ENCODE data around the gene PSAPL1. TPM values are rescaled to one million over a fixed set of nuclear protein-coding genes. Genes with fewer than 3 reads are reported as not detected.

The PSAPL1 gene
- total and polyA plus RNA-seq, 2 of the 8 experiments (the other 6 are each of a cell fraction or from before 2014, with no cell fraction given): 0.03 TPM; not detected in 1

DNA sequence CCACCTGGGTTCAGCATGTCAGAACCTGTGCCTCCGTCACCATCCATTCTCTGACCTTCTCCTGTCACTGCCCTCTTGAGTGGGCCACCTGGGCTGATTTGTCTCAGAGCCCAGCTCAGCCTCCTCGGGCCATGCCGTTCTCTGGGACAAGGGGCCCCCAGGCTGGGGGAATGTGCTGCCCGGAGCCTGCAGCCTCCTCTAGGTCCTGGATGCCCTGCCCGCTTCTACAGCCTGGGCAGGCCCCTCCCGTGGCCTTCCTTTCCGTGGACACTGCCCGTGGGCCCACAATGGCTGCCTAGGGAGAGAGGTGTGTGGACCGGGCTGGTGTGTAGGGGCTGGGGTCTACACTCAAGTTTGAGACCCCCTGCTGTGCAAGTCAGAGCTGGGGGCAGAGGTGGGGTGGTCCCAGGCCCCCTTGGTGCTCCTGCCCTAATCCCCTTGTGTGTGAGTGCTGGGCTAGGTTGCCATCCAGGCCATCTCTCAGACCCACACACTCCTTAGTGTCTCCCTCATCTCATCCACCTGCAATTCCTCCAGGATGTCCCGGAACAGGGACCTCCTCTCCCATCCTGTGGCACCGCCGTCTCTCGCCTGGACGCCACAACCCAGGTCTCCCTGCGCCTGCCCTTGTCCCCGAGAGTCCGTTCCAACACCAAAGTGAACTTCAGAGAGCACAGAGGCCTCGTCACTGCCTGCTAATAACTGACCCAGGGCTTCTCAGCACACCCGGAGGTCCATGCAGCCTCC, 12.4 kb downstream of the PSAPL1 start (continued):
- TF ChIP-seq JUN (IDR thresholded peaks at IDR 0.05; ENCODE audit: low read depth, low read length): no peak
- TF ChIP-seq ATF3 (IDR thresholded peaks at IDR 0.05; ENCODE audit: insufficient read depth, low read depth, low read length): no peak
- no peak for TF ChIP-seq SIN3A (conservative IDR thresholded peaks at IDR 0.05 in 1 of 2, IDR thresholded peaks at IDR 0.05 in 1 of 2; ENCODE audit: low read depth in 1 of 2, low read length in 2 of 2)
- TF ChIP-seq POLR2A (IDR thresholded peaks at IDR 0.05; ENCODE audit: control extremely low read depth in 1 of 2, low read depth in 2 of 2, low read length in 2 of 2): no peak
- TF ChIP-seq ZNF274 (IDR thresholded peaks at IDR 0.05; ENCODE audit: borderline replicate concordance, extremely low read depth, low read length): no peak
- no peak for TF ChIP-seq JUND (IDR thresholded peaks at IDR 0.05; ENCODE audit: low read length)

All from H1 (cell line).